Mucosa of descending colon (tissue), 3 donors: ENCODE measurements around the gene RAPGEF5. TPM values are rescaled to one million over a fixed set of nuclear protein-coding genes. Genes with fewer than 3 reads are reported as not detected.
A peak's percentile ranks its signal among the peaks of the same experiment; 100 is the strongest.

Experiments used
- ATAC-seq: fragments of 200-7000 bp; cut with Tn5 transposase; one replicate; pipeline ENCODE4 v1.9.1; 2020; ENCODE audit warnings: mild to moderate bottlenecking, moderate library complexity
- DNase-seq, 3 donors: peaks; one replicate each; pipeline ENCODE4 v3.0.0-alpha.2; 2020
- H3K36me3 ChIP-seq: fragments of 200-600 bp; one replicate; pipeline ENCODE4 v1.8.0; 2021; ENCODE audit warnings: low read depth, mild to moderate bottlenecking
- H3K4me1 ChIP-seq: fragments of 200-600 bp; one replicate; pipeline ENCODE4 v1.8.0; 2021; ENCODE audit warnings: low read depth, mild to moderate bottlenecking
- H3K4me3 ChIP-seq: fragments of 200-600 bp; one replicate; pipeline ENCODE4 v1.8.0; 2021; ENCODE audit warnings: mild to moderate bottlenecking
- H3K9me3 ChIP-seq: fragments of 200-600 bp; one replicate; pipeline ENCODE4 v1.8.0; 2021; ENCODE audit warnings: mild to moderate bottlenecking
- intact Hi-C, 2 donors: fragments of 100-400 bp; cut with DNase I in 1 of 2; cut with micrococcal nuclease in 1 of 2; formaldehyde crosslinking; loops; one replicate each; pipeline versions ENCODE4 v1.11.0 to v1.11.1; 2022; cut with DNase I, micrococcal nuclease
- total RNA-seq, 3 donors: library from RNA; stranded (reverse); fragmentation: NEBNext Ultra II Directional in 2 of 3; extraction: Animal tissue kit (Norgen Biotek cat#: 25700) in 2 of 3; gene quantifications; one replicate each; pipeline versions ENCODE4 v1.2.1 to v1.2.4, GENCODE V29; 2021 to 2023
- TF ChIP-seq, protein P1 (sequence below): fragments of 200-600 bp; IDR thresholded peaks from one replicate; pipeline ENCODE4 v1.8.0; 2022; ENCODE audit warnings: antibody characterized with exemption, mild to moderate bottlenecking
- donor health status: DM: no; HTN: no; CAD: no; lungs with moderate emphysema.
- donor health status: DM: no; HTN: no; CAD: no.
- donor health status: DM: no; HTN: yes; CAD: no.

Gene RAPGEF5
- total RNA-seq, 3 donors from 2014 or later: 34.7 to 87.8 (median 59.5) TPM

DNA sequence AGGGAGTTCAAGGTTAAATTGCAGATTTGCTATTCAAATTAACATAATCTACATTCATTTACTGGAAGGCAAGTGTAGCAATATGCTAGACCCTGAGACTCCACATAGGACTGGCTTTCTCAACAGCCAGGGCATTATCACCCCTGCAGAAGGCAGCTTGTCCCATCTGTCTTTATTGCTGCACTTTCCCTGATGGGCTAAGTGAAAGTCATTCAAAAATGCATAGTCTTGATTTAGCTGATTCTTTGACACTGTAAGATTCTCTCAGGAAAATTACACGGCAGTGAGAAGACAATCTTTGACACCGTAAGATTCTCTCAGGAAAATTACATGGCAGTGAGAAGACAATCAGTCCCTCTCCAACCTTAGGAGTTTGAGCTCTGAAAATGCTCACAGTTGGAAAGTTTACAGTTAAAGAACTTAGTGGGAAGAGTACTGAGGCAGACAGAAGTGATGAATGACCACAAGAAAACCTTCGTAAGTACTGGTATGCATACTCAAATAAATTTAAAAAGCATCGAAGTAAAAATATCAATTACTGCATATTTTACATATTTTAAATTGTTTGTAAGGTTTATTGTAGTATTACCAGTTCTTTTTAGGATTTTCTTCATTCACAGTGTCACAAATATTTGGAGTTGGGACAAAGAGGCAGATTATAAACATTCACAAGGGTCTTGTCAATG lies 88.9 kb downstream of the RAPGEF5 start:
- no peak for ATAC-seq
- H3K9me3 ChIP-seq: no peaks in the 10 kb centered on the region
- H3K36me3 ChIP-seq: no peaks in the 10 kb centered on the region
- intact Hi-C loops: no loop called here
- no peak for DNase-seq
- H3K4me3 ChIP-seq: no peak overlapping the region
- TF ChIP-seq, protein P1, sequence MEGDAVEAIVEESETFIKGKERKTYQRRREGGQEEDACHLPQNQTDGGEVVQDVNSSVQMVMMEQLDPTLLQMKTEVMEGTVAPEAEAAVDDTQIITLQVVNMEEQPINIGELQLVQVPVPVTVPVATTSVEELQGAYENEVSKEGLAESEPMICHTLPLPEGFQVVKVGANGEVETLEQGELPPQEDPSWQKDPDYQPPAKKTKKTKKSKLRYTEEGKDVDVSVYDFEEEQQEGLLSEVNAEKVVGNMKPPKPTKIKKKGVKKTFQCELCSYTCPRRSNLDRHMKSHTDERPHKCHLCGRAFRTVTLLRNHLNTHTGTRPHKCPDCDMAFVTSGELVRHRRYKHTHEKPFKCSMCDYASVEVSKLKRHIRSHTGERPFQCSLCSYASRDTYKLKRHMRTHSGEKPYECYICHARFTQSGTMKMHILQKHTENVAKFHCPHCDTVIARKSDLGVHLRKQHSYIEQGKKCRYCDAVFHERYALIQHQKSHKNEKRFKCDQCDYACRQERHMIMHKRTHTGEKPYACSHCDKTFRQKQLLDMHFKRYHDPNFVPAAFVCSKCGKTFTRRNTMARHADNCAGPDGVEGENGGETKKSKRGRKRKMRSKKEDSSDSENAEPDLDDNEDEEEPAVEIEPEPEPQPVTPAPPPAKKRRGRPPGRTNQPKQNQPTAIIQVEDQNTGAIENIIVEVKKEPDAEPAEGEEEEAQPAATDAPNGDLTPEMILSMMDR: no peak
- peaks cover 18% of the 10 kb centered on the region for H3K4me1 ChIP-seq

DNA sequence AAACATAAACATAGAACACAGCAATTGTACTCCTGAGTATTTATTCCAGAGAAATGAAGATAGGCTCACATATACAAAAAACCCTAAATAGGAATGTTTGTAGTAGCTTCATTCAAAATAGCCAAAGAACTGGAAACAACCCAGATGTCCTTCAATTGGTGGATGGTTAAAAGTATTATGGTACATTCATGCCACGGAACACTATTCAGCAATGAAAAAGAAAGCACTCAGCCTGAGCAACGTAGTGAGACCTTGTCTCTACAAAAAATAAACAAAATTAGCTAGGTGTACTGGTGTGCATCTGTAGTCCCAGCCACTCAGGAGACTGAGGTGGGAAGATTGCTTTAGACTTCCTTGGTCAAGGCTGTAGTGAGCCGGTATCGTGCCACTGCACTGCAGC lies 94.4 kb downstream of the RAPGEF5 start:
- ATAC-seq (no peak), DNase-seq (no peak)
- TF ChIP-seq, protein P1: no peak
- no peaks in the 10 kb centered on the region for H3K4me1 ChIP-seq
- H3K4me3 ChIP-seq: no peak overlapping the region
- H3K9me3 ChIP-seq: no peaks in the 10 kb centered on the region
- intact Hi-C loops: no loop called here
- H3K36me3 ChIP-seq: no peaks in the 10 kb centered on the region

DNA sequence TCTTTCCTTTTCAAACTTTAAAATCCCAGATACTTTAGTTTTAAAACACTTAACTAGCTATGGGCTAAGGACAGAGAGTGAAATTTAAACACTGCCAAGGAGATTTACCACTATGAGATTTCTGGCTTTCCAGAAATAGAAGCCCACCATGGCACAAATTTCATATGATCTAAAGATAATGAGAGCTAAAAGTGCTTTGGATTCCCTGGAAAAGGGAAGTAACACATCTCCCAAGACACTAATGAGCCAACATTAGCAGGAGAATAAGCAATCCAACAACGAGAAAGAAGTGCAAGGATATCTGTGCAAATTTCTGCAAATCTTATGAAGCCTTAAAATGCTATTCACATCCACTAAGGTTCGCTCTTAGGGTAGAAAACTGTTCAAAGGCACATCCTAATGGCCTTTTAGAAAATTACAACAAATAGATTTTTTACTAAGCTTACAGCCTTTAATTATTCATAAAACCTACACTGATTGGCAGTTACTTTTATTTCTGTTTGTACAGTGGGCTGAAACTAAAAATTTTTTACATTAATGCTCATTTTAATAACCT lies 100.3 kb downstream of the RAPGEF5 start:
- no peaks in the 10 kb centered on the region for H3K4me1 ChIP-seq
- no peak overlapping the region for H3K4me3 ChIP-seq
- DNase-seq (no peak), ATAC-seq (no peak)
- no peaks in the 10 kb centered on the region for H3K36me3 ChIP-seq
- intact Hi-C loops: no loop called here
- TF ChIP-seq, protein P1: no peak
- no peaks in the 10 kb centered on the region for H3K9me3 ChIP-seq

DNA sequence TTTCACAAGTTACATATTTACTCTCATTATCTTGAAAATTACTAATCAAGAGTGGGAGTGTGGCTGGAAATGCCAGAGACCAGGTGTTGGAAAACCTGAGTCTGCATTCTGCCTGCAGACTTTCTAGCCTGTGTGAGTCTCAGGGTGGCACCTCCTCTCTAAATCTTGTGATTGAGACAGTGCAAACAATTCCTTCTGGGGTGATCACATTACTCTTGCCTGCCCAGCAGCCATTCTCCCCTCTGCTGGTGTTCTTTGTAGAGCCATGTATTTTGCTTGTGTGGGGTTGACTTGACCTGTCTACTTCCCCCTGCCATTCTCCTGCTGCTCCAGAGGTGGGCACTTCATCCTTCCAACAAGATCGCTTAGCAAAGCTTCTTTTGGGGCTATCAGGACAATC lies 101.1 kb downstream of the RAPGEF5 start:
- DNase-seq: no peak
- Histone ChIP-seq H3K4me1 (no peaks in the 10 kb centered on the region), H3K9me3 (no peaks in the 10 kb centered on the region), H3K4me3 (no peak overlapping the region), H3K36me3 (no peaks in the 10 kb centered on the region)
- peak; percentile 33 for ATAC-seq
- TF ChIP-seq, protein P1: no peak
- intact Hi-C loops: no loop called here

DNA sequence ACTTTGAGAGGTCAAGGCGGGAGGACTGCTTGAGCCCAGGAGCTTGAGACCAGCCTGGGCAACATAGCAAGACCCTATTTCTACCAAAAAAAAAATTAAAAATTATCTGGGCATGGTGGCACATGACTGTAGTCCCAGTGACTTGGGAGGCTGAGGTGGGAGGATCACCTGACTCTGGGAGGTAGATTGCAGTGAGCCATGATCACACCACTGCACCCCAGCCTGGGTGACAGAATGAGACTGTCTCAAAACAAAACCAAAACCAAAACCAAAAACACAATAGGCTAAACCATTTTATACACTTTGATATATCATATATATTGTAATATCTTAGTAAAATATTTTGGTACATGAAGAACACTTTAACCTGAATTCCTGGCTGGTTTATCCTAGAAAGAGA lies 101.6 kb downstream of the RAPGEF5 start:
- intact Hi-C loops: no loop called here
- ATAC-seq (peak; percentile 34), DNase-seq (no peak)
- no peaks in the 10 kb centered on the region for H3K9me3 ChIP-seq
- TF ChIP-seq, protein P1: no peak
- H3K4me1 ChIP-seq: no peaks in the 10 kb centered on the region
- no peaks in the 10 kb centered on the region for H3K36me3 ChIP-seq
- no peak overlapping the region for H3K4me3 ChIP-seq
